Activated T-cell treated with anti-CD3 and anti-CD28 coated beads for 1 hour (primary cell): Measurements from ENCODE around the gene OR7A5.
"Not testable (repeated sequence)": the region's sequence is repeated elsewhere in the genome, so short reads cannot be mapped to it uniquely, and the experiment has no call there.

ENCODE experiments used
- DNase-seq: peaks from one replicate; pipeline ENCODE4 v3.0.0-alpha.2; 2020; ENCODE audit warnings: low read depth

Gene OR7A5

GRCh38 chr19:14835011-14835410, at the start of gene OR7A5, which contains the start of gene OR7C1:
Gene OR7A5 (minus strand): TSS chr19:14835185. CDS start chr19:14828241, 6,944 bp downstream.
Gene OR7C1 (minus strand): TSS chr19:14835185. CDS start chr19:14800136, 35,049 bp downstream.
- DNase-seq, result no peak

GRCh38 chr19:14871619-14872230, 36.7 kb upstream of the OR7A5 start:
- no peak for DNase-seq

GRCh38 chr19:14868497-14868896, 33.5 kb upstream of the OR7A5 start:
- DNase-seq, result no peak

DNA sequence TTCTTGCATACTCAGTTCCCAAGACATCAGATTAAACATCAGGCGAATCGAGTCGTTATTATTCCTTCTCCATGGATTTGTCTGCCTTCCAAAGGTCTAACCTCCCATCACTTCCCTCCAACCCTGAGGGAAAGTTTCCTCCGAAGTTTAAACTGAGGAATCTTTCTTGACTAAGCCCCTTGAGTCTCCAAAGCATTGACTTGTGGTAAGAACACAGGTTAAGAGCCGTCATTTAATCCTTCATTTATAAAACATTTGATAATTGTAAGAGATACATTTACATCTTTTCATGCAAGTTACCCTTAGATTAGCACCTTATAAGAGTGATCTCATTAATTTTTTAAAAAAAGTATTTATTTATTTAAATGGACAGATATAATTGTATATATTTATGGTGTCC, 13.8 kb upstream of the OR7A5 start, which contains the start of gene OR7A10:
Gene OR7A10, minus strand, starts transcription at position 101 of the 400 bp plus-strand sequence. CDS start 7,045 bp downstream, outside the sequence.
- DNase-seq, result no peak

- DNase-seq, result no peak
Measured at GRCh38 chr19:14843578-14843977, 8.6 kb upstream of the OR7A5 start.

DNA sequence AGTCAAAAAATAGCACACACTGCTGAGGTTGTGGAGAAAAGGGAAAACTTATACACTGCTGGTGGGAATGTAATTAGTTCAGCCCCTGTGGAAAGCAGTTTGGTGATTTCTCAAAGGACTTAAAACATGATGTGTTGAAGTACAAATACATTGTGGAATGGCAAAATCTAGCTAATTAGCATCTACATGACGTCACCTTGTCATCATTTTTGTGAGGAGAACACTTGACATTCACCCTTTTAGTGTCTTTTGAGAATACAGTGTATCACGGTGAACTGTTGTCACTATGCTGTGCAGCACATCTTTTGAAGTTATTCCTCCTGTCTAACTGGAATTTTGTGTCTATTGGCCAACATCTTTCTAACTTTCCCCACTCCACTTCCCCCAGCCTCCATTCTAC, 8.2 kb upstream of the OR7A5 start:
- no peak for DNase-seq

- DNase-seq, result no peak
Measured at GRCh38 chr19:14840206-14840605, 5.2 kb upstream of the OR7A5 start.

DNA sequence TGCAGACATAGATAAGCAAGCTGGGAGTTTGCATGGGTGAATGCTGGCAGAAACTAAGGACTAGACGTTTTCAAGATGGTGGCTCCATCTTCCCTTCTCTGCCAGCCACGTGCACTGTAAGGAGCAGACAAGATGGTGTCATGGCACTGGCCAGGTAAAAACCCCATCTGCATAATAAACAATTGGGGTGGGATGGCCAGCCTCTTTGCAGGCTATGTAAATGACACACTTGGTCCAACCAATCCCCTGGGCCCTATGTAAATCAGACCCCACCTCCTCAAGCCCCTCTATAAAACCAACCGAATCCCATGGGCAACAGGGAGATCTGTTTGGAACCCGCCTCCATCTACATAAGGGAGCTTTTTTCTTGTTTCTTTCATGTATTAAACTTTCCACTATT, 2.4 kb upstream of the OR7A5 start:
- DNase-seq, result no peak

DNA sequence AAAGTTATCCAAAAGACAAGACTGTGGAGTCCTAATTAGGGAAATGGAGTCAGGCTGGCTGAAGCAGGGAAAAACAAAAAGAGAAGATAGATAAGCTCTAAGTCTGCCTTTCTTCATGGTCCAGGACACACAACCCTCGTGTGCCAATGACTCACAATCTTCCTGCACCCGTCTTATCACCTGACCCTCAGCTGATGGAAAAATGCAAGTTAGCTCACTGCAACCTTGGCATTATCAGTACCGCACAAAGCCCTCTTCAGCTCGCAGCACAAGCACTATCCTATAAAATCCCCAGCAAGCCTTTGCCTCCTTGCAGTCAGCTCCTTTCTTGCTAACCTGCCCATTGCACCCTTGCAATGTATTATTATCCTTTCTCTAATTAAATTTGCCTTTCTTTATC, 4.3 kb downstream of the OR7A5 start:
- DNase-seq, result no peak

DNA sequence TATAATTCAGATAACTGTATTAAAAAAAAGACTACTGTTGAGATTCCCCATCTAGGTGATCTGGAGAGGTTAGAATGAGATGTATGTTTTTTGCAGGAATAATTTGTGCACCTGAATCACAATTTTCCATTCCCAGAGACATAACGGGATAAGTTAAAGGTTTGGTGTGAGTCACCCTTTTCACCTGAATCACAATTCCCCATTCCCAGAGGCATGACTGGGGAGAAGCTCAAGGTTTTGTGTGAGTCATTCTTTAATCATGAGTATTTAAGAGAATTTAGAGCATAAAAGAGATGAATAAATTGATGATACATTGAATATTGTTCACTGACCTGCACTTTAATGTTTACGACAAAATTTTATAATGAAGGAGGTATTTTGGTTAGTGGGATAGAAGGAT, 9.0 kb downstream of the OR7A5 start:
- no peak for DNase-seq

DNA sequence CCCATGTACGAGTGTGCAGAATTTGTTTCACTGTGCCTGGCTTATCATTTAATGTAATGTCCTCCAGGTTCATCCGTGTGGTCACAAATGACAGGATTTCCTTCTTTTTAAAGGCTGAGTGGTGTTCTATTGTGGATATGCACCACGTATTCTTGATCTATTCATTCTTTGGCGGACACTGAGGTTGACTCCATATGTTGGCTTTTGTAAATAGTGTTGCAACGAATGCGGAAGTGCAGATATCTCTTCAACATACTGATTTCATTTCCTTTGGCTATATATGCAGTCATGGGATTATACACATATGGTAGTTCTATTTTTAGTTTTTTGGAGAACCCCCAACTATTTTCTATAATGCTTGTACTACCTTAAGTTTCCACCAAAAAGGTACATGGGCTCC, 13.0 kb downstream of the OR7A5 start:
- DNase-seq, result no peak

DNA sequence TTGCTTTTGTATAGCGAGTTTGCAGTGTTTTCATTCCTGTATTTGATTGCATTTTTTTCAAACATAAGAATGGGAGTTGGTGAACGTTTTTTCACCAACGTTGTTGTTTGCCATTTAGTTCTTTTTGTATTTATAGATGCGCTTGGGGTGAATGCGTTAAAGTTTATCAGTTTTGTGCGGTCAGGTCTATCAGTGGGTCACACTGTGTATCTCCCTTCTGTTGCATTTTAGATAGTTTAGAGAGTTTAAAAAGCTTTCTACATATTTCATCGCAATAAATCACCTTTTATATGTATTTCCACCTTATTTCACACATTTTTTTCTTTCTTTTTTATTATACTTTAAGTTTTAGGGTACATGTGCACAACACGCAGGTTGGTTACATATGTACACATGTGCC, 16.4 kb downstream of the OR7A5 start:
- DNase-seq, result no peak

- DNase-seq, result no peak
Measured at GRCh38 chr19:14817052-14817451, 17.9 kb downstream of the OR7A5 start.

GRCh38 chr19:14814982-14815652, 19.9 kb downstream of the OR7A5 start:
- no peak for DNase-seq

DNA sequence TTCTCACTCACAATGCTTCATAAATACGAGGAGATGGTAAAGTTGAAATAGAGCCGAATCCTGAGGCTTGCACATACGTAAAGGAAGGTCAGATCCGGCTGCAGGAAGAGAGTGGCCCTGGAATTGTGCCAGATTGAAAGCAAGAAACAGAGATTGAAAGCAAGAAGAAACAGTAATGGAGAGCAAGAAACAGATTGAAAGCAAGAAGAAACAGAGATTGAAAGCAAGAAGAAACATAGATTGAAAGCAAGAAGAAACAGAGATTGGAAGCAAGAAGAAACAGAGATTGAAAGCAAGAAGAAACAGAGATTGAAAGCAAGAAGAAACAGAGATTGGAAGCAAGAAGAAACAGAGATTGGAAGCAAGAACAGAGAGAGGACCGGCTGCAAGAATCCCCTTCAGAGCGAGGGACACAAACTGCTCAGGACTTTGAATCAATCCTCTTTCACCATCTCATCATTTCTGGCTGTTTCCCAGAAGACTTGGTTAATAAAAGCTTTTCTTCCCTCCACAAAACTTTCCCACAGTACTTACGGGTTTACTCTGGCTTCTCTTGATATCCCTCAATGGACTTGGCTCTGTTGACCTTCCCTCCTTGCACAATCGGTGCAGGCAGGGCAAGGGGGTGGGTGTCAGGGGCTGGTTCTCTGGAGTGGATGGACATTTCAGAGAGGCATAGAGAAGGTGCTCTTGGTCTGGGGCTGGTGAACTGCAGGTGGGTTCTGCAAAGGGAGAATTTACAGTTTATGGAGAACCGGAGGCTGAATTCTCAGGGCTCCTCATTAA, 25.5 kb downstream of the OR7A5 start:
- DNase-seq, result no peak

DNA sequence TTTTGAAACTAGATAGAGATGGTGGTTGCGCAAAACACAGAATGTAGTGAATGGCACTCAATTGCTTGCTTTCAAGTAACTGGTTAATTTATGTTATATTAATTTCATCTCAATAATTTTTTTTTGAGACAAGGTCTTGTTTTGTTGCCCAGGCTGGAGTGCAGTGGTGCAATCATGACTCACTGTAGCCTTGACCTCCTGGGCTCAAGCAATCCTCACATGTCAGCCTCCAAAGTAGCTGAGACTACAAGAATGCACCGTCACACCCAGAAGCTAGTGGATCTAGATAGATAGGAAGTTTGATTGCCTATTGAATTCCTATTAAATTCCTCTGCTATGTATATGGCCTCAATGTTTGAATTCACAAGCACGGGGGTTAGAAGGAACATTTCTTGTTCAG, 30.2 kb downstream of the OR7A5 start:
- no peak for DNase-seq

- no peak for DNase-seq
Measured at GRCh38 chr19:14798760-14799159, 36.2 kb downstream of the OR7A5 start.

GRCh38 chr19:14796021-14796420, 39.0 kb downstream of the OR7A5 start:
- DNase-seq, result no peak

- DNase-seq, result no peak
Measured at GRCh38 chr19:14795078-14795721, 39.8 kb downstream of the OR7A5 start.

DNA sequence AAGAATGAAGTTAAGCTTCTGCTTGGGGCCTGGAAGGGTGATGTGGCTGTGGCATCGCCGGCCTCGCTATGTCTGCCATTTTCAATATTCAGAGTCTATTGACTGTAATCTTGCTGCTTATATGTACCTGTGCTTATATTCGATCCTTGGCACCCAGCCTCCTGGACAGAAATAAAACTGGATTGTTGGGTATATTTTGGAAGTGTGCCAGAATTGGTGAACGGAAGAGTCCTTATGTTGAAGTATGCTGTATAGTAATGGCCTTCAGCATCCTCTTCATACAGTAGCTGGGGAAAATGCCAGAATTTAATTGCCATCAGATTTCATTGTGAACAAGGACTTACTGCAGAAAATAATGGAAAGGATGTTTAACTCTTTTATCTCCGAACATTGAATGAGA, 42.7 kb downstream of the OR7A5 start:
- not testable (repeated sequence) for DNase-seq

- DNase-seq, result no peak
Measured at GRCh38 chr19:14786421-14786851, 48.5 kb downstream of the OR7A5 start.

- DNase-seq, result not testable (repeated sequence)
Measured at GRCh38 chr19:14785102-14785793, 49.7 kb downstream of the OR7A5 start.
